GM18861 (cell line): ENCODE results near the gene ASPRV1.
"Not testable (repeated sequence)": the region's sequence is repeated elsewhere in the genome, so short reads cannot be mapped to it uniquely, and the experiment has no call there.

Source experiments
- ATAC-seq: cut with Tn5 transposase; IDR thresholded peaks from one replicate; pipeline ENCODE4 v1.9.1; 2021; ENCODE audit not compliant: unreplicated experiment

Gene ASPRV1

DNA sequence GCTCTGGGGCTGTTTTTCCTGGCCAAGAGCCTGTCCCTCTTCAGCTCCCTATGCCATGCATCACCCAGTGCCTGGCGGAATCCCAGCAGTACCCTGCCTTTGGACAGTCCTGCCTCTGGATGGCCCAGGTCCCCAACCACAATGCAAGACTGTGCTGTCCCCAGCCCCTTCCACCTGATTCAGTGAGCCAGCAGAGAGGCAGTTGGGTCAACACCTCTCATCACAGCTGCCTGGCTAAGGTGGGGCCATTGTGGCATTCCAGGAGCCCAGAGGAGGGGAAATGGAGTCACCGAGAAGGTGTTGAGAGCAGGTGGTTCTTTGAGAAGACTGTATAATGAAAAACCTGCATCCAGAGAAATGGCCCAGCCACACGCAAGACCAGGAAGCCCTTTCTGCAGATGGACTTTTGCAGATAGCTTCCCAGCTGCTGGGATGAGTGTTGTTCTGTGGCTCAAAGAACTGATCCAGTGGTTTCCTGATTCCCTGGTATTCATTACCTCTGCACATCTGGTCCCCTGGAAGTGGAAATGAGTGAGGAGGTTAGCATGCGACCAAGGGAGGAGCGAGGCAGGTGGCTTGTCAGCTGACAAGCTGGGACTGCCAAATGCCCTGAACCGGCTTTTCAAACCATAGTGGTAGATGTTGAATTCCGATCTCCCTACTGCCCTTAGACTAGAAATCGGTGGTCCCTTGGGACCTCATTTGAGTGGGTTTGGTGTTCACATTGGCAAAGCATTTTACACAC lies 1.7 kb upstream of the ASPRV1 start:
- ATAC-seq = no peak

- no peak for ATAC-seq
These were observed 610 bp downstream of the ASPRV1 start for GRCh38 chr2:69960821-69961220.

- ATAC-seq = no peak
These were observed 2.0 kb downstream of the ASPRV1 start for GRCh38 chr2:69959425-69959824.

- no peak for ATAC-seq
These were observed 3.0 kb downstream of the ASPRV1 start for GRCh38 chr2:69958480-69958879.

GRCh38 chr2:69957965-69958364 lies 3.5 kb downstream of the ASPRV1 start:
- ATAC-seq = no peak

DNA sequence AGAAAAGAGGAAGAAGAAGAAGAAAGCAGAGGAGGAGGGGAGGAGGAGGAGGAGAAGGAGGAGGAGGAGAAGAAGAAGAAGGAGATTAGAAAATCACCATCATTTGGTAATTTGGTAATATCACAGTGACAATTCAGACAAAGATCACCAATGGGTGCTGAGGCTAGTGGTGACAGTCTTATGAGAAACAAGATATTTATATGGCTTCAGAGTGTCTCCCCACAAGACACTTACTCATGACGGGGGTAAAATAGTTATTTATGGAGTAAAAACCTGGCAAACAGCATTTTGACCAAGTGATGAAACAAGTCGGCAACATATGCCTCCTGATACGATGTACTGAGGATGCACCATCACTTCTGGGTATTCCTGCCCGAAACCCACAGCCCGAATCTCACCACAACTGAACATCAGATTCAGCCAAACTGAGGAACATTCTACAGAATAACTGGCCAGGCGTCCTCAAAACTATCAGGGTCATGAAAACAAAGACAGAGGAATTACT lies 4.9 kb downstream of the ASPRV1 start:
- no peak for ATAC-seq

DNA sequence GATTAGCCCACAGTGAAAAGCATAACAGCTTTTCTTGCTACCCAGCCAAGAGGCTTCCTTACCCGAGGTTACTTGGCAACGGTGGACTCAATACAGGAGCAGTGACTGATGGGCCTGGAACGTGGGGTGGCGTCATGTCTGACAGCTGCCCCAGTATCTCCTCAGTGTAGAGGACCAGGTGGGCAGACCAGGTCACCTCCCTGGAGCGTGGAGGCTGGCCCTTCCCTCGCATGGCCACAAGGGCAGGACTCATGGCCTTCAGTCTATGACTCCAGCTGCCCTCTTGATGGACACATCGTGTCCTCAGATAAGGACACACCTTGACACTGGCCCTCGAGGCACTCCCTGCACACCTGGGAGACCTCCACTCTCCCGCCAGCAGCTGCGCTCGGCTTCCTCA lies 6.4 kb downstream of the ASPRV1 start:
- ATAC-seq = no peak

GRCh38 chr2:69954084-69954483 lies 7.3 kb downstream of the ASPRV1 start:
- no peak for ATAC-seq

- no peak for ATAC-seq
These were observed 8.9 kb downstream of the ASPRV1 start for GRCh38 chr2:69952336-69953115.

DNA sequence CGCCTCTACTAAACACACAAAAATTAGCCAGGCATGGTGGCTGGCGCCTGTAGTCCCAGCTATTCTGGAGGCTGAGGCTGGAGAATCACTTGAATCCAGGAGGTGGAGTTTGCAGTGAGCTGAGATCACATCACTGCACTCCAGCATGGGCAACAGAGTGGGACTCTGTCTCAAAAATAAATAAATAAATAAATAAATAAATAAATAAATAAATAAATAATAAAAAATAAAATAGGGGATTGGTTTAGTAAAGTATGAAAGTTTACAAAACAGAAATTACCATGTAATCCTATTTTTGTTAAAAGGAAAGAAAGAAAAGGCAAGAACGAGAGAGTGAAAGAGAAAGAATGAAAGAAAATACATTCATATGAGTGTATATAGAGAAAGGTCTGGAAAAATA lies 10.8 kb downstream of the ASPRV1 start:
- ATAC-seq = not testable (repeated sequence)

DNA sequence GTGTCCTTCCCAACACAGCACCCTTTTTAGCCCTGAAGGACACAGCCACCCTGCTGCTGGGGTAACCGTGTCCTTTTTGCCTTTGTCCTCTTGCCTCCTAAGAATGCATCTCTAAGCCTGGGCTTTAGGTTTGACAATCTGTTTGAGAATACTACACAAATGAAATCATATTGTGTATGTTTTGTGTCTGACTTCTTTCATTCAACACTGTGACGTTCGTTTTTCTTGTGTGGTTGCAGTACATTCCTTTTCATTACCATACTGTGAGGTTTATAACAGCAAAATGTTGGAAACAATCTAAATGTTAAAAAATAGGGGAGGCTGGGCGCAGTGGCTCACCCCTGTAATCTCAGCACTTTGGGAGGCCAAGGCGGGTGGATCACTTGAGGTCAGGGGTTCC lies 11.2 kb downstream of the ASPRV1 start:
- no peak for ATAC-seq

GRCh38 chr2:69948963-69949645 lies 12.3 kb downstream of the ASPRV1 start:
- ATAC-seq = no peak

- ATAC-seq = no peak
These were observed 13.1 kb downstream of the ASPRV1 start for GRCh38 chr2:69948032-69948962.

DNA sequence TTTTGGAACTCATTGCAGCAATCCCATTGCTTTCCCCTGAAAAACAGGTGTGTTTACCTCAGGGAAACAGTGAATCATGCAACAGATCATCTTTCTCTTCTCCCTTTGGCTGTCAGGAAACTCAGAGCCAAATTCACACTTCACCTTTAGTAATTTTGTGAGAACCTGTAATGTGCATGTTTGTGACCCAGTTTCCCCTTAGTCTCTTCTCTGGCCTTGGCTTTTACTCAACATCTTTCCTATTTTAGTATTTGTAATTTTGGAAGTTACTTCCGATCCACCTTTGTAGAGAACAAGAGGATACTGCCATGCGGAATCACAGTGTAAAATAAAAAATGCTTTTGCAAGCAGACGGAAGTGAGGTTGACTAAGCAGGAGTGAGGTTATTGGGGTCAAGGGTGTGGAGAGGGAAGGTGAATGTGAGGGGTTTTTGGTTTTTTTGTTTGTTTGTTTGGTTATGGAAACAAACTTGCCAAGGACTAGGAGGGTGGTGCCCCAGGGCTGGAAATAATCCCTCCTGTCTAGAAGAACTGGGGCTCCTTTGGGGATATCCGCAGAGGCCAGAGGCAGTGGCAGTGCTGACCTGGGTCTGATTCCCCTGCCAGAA lies 14.0 kb downstream of the ASPRV1 start:
- ATAC-seq = no peak

DNA sequence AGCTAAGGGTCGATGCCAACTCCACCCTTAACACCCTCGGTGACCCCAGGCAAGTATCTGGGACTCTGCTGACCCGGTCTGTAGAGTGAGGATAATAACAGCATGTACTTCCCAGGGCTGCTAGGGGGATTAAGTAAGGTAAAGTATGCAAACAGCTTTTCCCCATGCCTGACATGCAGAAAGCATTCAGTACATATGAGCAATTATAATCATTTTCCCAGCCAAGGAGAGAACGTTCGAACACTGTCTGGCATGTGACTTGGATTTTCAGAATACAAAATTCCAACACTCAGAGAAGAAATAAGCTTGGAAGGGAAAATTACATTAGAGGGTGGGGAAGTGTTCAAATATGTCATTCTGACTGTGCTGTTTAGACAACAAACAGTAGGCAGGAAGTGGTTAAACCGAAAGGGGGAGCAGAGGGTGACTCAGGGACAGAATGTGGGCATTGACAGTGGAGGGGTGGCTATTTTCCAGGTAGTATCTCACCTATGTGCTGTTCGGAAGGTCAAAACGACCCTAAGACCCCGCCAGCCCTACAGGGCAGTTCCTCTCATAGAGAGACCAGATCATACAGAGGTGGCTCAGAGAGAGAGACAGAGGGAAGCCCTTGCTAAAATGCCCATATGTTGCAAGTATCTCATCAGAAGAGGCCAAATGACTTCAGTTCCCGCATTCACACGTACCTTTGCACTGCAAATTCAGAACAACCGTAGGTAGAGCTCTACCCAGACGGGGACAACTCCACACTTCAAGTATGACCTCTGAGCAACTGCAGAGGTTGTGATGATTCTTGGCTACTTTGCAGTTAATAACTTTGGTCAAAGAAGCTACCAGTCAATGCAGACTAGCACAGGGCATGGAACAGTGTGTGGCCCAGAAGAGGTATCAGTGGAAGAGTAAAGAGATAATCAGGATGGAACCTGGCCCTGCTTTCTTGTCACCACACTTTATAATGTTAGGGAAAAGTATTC lies 14.8 kb downstream of the ASPRV1 start:
- ATAC-seq = peak; percentile 83

DNA sequence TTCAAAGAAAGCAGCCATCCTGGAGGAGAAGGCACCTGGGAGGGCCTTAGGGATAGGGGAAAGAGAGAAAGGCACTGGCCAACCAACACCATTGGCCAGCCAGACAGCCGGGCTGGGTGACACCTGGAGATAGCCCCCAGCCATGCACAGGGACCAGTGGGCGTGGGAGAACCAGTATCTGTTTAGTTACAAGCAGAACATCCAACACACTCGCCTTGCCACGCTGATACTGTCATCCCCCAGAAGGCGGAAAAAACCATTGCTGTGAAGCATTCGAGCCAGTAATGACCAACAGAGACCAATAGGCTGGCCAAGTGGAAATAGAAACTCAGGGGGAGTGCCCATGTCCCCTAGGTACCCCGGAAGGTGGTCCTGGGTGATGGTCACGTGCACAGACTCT lies 15.5 kb downstream of the ASPRV1 start:
- ATAC-seq = no peak

DNA sequence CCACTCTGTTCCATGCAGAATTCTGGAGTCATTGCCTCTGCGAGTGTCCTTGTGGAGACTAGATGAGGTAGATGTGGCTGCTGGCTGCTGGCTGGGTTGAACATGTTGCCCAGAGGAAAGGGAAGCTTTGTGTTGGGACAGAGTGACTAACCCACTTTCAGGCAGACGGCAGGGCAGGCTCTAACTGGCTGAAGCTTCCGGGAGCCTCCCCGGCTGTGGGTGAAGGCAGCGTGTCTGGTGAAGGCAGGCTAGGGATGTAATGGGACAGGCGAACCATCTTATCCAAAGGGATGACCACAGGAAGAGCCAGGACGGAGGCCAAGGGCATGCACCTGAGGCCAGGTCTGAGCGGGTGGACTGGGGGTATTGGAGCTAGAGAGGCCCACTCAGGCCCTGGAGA lies 16.0 kb downstream of the ASPRV1 start:
- no peak for ATAC-seq

- ATAC-seq = no peak
These were observed 16.7 kb downstream of the ASPRV1 start for GRCh38 chr2:69944756-69945155.
